HEK293 (cell line): ENCODE measurements around the gene NOL6.

Experiments used
- CTCF ChIP-seq: fragments of 450-650 bp; formaldehyde crosslinking; IDR thresholded peaks from 2 replicates; pipeline ENCODE4 v1.5.1; 2016; ENCODE audit warnings: missing biosample characterization, missing genetic modification characterization
- KLF16 ChIP-seq: fragments of 450-650 bp; formaldehyde crosslinking; IDR thresholded peaks from 2 replicates; pipeline ENCODE4 v1.5.1; 2017; ENCODE audit warnings: missing biosample characterization, missing genetic modification characterization
- KLF9 ChIP-seq: fragments of 450-650 bp; formaldehyde crosslinking; IDR thresholded peaks from 2 replicates; pipeline ENCODE4 v1.5.1; 2016; ENCODE audit warnings: missing biosample characterization, missing genetic modification characterization, low read depth
- REPIN1 ChIP-seq: fragments of 450-650 bp; formaldehyde crosslinking; IDR thresholded peaks from 2 replicates; pipeline ENCODE4 v1.5.1; 2017; ENCODE audit warnings: missing biosample characterization, missing genetic modification characterization, low read depth
- YY1 ChIP-seq: fragments of 450-650 bp; formaldehyde crosslinking; IDR thresholded peaks from 2 replicates; pipeline ENCODE4 v1.5.1; 2018; ENCODE audit warnings: missing biosample characterization, missing genetic modification characterization
- ZFP3 ChIP-seq: fragments of 450-650 bp; formaldehyde crosslinking; IDR thresholded peaks from 2 replicates; pipeline ENCODE4 v1.5.1; 2016; ENCODE audit warnings: low read depth, missing biosample characterization, missing genetic modification characterization
- ZIC2 ChIP-seq: fragments of 450-650 bp; formaldehyde crosslinking; IDR thresholded peaks from 2 replicates; pipeline ENCODE4 v1.5.1; 2016; ENCODE audit warnings: missing biosample characterization, missing genetic modification characterization
- ZNF248 ChIP-seq: fragments of 450-650 bp; formaldehyde crosslinking; IDR thresholded peaks from 2 replicates; pipeline ENCODE4 v1.5.1; 2017; ENCODE audit warnings: missing biosample characterization, missing genetic modification characterization
- ZNF324 ChIP-seq: fragments of 450-650 bp; formaldehyde crosslinking; IDR thresholded peaks from 2 replicates; pipeline ENCODE4 v1.5.1; 2016; ENCODE audit warnings: missing biosample characterization, missing genetic modification characterization
- ZNF555 ChIP-seq: fragments of 450-650 bp; formaldehyde crosslinking; conservative IDR thresholded peaks from 2 replicates; pipeline ENCODE4 v1.5.1; 2017; ENCODE audit warnings: missing biosample characterization, mild to moderate bottlenecking, missing genetic modification characterization, inconsistent platforms
- ZNF558 ChIP-seq: fragments of 450-650 bp; formaldehyde crosslinking; IDR thresholded peaks from 2 replicates; pipeline ENCODE4 v1.5.1; 2016; ENCODE audit warnings: missing biosample characterization, missing genetic modification characterization
- ZNF785 ChIP-seq: fragments of 450-650 bp; formaldehyde crosslinking; IDR thresholded peaks from 2 replicates; pipeline ENCODE4 v1.5.1; 2016; ENCODE audit warnings: missing biosample characterization, missing genetic modification characterization
- ZNF837 ChIP-seq: fragments of 450-650 bp; formaldehyde crosslinking; IDR thresholded peaks from 2 replicates; pipeline ENCODE4 v1.5.1; 2016; ENCODE audit warnings: missing biosample characterization, missing genetic modification characterization

- no peak for TF ChIP-seq ZFP3 (tag by site-specific recombination)
- no peak for TF ChIP-seq KLF9
- no peak for TF ChIP-seq REPIN1 (tag by site-specific recombination)
- no peak for TF ChIP-seq CTCF (tag by site-specific recombination)
- no peak for TF ChIP-seq ZNF785 (tag by site-specific recombination)
- no peak for TF ChIP-seq KLF16 (tag by site-specific recombination)
- no peak for TF ChIP-seq ZNF558
- TF ChIP-seq YY1 (tag by site-specific recombination) = no peak
- no peak for TF ChIP-seq ZNF324
- TF ChIP-seq ZNF248 (tag by site-specific recombination) = no peak
- no peak for TF ChIP-seq ZNF837 (tag by site-specific recombination)
- no peak for TF ChIP-seq ZIC2
- TF ChIP-seq ZNF555 (tag by site-specific recombination) = no peak
Measured at GRCh38 chr9:33471361-33471760, 2.4 kb downstream of the NOL6 start.
